Astrocyte of the spinal cord (primary cell): ENCODE measurements around the gene CHCHD1.

Source experiments
- DNase-seq: peaks from one replicate; pipeline ENCODE4 v3.0.0; 2011; ENCODE audit warnings: low read depth, low spot score
- H3K4me3 ChIP-seq: 2 replicates; pipeline ENCODE4 v1.5.1; 2011; ENCODE audit warnings: low read depth, mild to moderate bottlenecking, low read length, moderate library complexity
- in situ Hi-C: cut with HindIII; loops from 2 replicates; pipeline ENCODE4 v1.10.0; 2017; ENCODE audit warnings: low sequenced_read_pairs
- TF ChIP-seq, protein P1 (sequence below): IDR thresholded peaks from 2 replicates; pipeline ENCODE4 v1.5.1; 2012; ENCODE audit warnings: low read depth, mild to moderate bottlenecking, low read length, inconsistent platforms

The CHCHD1 gene

DNA sequence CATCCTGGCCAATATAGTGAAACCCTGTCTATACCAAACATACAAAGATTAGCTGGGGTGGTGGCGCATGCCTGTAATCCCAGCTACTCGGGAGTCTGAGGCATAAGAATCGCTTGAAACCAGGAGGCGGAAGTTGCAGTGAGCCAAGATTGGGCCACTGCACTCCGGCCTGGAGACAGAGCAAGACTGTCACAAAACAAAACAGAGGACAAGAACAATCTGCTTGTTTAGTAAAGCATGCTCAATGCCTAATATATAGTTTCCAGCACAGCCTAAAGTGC, 39.5 kb upstream of the CHCHD1 start:
- TF ChIP-seq, protein P1, sequence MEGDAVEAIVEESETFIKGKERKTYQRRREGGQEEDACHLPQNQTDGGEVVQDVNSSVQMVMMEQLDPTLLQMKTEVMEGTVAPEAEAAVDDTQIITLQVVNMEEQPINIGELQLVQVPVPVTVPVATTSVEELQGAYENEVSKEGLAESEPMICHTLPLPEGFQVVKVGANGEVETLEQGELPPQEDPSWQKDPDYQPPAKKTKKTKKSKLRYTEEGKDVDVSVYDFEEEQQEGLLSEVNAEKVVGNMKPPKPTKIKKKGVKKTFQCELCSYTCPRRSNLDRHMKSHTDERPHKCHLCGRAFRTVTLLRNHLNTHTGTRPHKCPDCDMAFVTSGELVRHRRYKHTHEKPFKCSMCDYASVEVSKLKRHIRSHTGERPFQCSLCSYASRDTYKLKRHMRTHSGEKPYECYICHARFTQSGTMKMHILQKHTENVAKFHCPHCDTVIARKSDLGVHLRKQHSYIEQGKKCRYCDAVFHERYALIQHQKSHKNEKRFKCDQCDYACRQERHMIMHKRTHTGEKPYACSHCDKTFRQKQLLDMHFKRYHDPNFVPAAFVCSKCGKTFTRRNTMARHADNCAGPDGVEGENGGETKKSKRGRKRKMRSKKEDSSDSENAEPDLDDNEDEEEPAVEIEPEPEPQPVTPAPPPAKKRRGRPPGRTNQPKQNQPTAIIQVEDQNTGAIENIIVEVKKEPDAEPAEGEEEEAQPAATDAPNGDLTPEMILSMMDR = no peak
- no peak for DNase-seq
- H3K4me3 ChIP-seq = no peak overlapping the region
- in situ Hi-C loops = no loop called here

DNA sequence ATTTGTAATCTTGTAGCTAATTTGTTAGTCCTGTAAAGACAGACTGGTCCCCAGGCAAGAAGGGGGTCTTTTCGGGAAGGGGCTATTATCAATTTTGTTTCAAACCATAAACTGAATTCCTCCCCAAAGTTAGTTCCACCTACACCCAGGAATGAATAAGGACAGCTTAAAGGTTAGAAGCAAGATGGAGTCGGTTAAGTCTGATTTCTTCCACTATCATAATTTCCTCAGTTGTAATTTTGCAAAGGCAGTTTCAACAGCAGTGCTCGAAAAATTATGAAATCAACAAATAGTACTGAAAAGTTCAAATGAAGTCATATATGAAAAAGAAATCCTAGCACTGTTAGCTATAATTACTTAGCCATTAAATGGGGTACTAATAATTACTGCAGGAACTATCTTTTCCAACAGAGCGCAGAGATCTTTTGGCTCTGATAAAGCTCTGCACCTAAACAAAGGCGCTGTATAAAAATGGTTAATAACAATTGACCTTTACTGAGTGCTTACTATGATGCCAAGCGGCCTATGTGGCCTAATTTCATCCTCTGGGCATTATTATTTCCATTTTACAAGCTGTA, 38.4 kb upstream of the CHCHD1 start:
- no peak for DNase-seq
- TF ChIP-seq, protein P1 = no peak
- in situ Hi-C loops = no loop called here
- peak overlapping the region; percentile 77 for H3K4me3 ChIP-seq

DNA sequence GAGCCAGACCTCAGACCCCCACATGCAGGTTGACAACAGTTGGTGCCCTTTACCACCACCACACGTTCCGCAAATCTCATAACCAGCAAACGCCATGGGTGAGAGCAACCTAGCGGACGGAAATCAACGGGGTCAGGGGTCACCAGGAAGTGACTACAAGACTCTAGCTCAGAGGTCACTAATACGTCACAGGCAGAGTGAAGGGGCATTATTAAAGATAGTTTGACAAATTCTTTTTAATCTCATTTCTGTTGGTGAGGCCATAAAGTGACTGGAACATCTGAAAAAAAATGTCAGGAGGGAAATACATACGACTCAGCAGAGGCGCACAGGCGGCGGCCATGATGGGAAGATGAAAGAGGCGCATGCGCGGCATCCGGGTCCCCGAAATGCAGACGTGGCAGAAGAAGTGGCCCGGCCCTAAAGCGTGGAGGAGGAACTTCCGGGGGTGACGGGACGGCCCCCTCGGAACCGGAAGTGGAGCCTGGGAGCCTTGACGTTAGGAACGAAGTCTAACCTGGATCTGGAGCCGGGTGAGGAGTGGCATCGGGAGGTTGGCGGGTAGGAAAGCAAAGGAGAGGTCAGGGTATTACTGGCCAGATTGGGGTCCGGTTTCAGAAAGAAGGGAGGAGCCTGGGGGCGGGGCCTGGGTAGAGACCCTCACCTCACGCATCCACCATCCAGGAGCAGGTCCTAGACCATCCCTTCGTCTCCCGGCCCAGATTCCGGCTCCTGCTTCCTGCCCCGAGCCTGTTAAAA, 37.8 kb upstream of the CHCHD1 start, which contains the start of gene SEC24C:
SEC24C (plus strand) TSS at position 468 of the 759 bp plus-strand sequence. CDS start 2,461 bp downstream, outside the sequence.
- peak within 1 kb of the TSS; percentile 77 for H3K4me3 ChIP-seq
- TF ChIP-seq, protein P1 = no peak
- DNase-seq = peak; percentile 97
- in situ Hi-C loops = no loop called here

DNA sequence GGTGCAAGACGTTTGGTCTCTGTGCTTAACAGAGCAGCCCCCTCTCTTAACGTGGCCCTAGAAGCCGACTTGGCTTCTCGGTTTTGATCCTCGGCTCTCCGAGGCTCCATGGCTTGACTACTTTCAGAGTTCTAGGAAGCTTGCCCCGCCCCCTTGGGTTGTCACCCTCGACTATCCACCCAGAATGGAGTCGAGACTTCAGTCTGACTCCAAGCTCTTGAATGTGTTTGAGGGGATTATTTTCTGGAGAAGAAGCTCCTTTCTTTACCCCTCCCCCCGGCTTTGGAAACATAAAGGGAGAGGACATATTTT, 37.2 kb upstream of the CHCHD1 start:
- in situ Hi-C loops = no loop called here
- TF ChIP-seq, protein P1 = no peak
- DNase-seq = peak; percentile 71
- peak overlapping the region; percentile 77 for H3K4me3 ChIP-seq

DNA sequence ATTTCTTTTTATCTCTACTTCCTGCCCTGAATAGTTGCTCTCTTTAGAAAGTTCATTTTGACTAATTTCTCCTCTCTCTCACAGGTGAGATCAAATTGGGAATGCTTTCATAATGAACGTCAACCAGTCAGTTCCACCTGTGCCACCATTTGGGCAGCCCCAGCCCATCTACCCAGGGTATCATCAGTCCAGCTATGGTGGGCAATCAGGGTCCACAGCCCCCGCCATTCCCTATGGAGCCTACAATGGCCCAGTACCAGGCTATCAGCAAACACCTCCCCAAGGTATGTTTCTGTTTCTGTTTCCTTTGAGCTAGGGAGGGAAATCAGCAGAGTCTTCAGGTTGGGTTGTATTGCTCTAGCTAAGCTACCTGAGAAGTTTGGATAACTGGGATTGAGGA, 35.1 kb upstream of the CHCHD1 start:
- TF ChIP-seq, protein P1 = no peak
- in situ Hi-C loops = no loop called here
- DNase-seq = no peak

DNA sequence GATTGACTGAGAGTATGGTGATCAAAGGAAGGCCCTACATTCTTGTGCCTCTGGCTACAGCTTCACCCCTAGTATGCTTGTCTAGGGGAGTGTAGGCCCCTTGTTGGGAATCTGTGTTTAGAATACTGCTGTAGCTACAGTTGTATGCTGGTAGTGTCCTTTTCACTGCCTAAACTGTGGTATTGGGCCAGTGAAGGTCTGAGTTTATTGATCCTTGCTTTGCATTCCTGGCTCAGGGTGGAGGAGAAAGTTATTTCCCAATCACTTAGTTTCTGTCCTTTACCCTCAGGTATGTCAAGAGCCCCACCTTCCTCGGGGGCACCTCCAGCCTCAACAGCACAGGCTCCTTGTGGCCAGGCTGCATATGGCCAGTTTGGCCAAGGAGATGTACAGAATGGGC, 31.0 kb upstream of the CHCHD1 start:
- in situ Hi-C loops = no loop called here
- TF ChIP-seq, protein P1 = no peak

More for the DNA sequence above, 35.1 kb upstream of the CHCHD1 start:
- H3K4me3 ChIP-seq = no peak overlapping the region

More for the DNA sequence above, 31.0 kb upstream of the CHCHD1 start:
- no peak overlapping the region for H3K4me3 ChIP-seq
- DNase-seq = no peak
